GM12865 (cell line): ENCODE measurements around the gene PCDHGA11.
A peak's percentile ranks its signal among the peaks of the same experiment; 100 is the strongest.
"Not testable (repeated sequence)": the region's sequence is repeated elsewhere in the genome, so short reads cannot be mapped to it uniquely, and the experiment has no call there.

Experiments used
- DNase-seq: peaks from one replicate; pipeline ENCODE4 v3.0.0; 2010; ENCODE audit warnings: low read depth
- H3K4me3 ChIP-seq: 2 replicates; pipeline ENCODE4 v1.5.1; 2011; ENCODE audit warnings: mild to moderate bottlenecking, low read depth, low read length, control low read depth
- CTCF ChIP-seq: IDR thresholded peaks from 2 replicates; pipeline ENCODE4 v1.5.1; 2011; ENCODE audit warnings: low read length, control low read depth, low read depth, inconsistent platforms; ENCODE audit not compliant: insufficient read depth; ENCODE audit errors: missing control alignments

PCDHGA11 gene

GRCh38 chr5:141393267-141393666, 27.6 kb upstream of the PCDHGA11 start:
- H3K4me3 ChIP-seq = no peak overlapping the region
- no peak for DNase-seq
- TF ChIP-seq CTCF = no peak

GRCh38 chr5:141394401-141395187, 26.3 kb upstream of the PCDHGA11 start:
- not testable (repeated sequence) for H3K4me3 ChIP-seq, DNase-seq

- peak; percentile 66 for TF ChIP-seq CTCF
- peak within 1 kb of the TSS; percentile 59 for H3K4me3 ChIP-seq
Observed at GRCh38 chr5:141397756-141398551, 22.9 kb upstream of the PCDHGA11 start, which contains the start of gene PCDHGB5. Gene PCDHGB5, plus strand, starts transcription at chr5:141397947. Its CDS starts 181 bp downstream, at chr5:141398128.

GRCh38 chr5:141398608-141399007, 22.2 kb upstream of the PCDHGA11 start:
- no peak for DNase-seq
- TF ChIP-seq CTCF = no peak
- no peak overlapping the region for H3K4me3 ChIP-seq

More at GRCh38 chr5:141397756-141398551, 22.9 kb upstream of the PCDHGA11 start, which contains the start of gene PCDHGB5:
- peak; percentile 74 for DNase-seq

GRCh38 chr5:141399555-141400258, 21.1 kb upstream of the PCDHGA11 start:
- no peak overlapping the region for H3K4me3 ChIP-seq
- DNase-seq = no peak
- TF ChIP-seq CTCF = no peak

- TF ChIP-seq CTCF = peak; percentile 23
- H3K4me3 ChIP-seq = no peak within 1 kb of the TSS
- no peak for DNase-seq
Observed at GRCh38 chr5:141402553-141403243, 18.2 kb upstream of the PCDHGA11 start, which contains the start of gene PCDHGA9. Gene PCDHGA9, plus strand, starts transcription at chr5:141402778. Its CDS starts 175 bp downstream, at chr5:141402953.
